Measurements from ENCODE around the gene CAPSL.

CAPSL gene

GRCh38 chr5:35884773-35885172, 53.6 kb downstream of the CAPSL start:
- Histone ChIP-seq H3K4me1 (ENCODE audit: low read length) (peaks cover 4% of the 10 kb centered on the region; the same call in 1 of the 2 replicates), H3K27me3 (ENCODE audit: low read depth, low read length) (no peaks in the 10 kb centered on the region; the same call in 1 of the 2 replicates), H3K27ac (ENCODE audit: low read length) (no peak overlapping the region), H2AFZ (ENCODE audit: low read depth, low read length) (no peak overlapping the region), H3K36me3 (replicated peaks; ENCODE audit: low read depth, low read length) (no peaks in the 10 kb centered on the region), H4K20me1 (ENCODE audit: insufficient read depth, low read length) (no peaks in the 10 kb centered on the region), H3K9ac (ENCODE audit: low read length) (no peak overlapping the region), H3K4me2 (ENCODE audit: low read length) (no peak overlapping the region), H3K79me2 (ENCODE audit: low read length) (no peaks in the 10 kb centered on the region), H3K4me3 (ENCODE audit: low read length) (no peak overlapping the region), H3K9me3 (ENCODE audit: insufficient read depth, low read length) (peaks cover 17% of the 10 kb centered on the region; the same call in 1 of the 2 replicates)
- TF ChIP-seq EZH2phosphoT487 (IDR thresholded peaks at IDR 0.05; ENCODE audit: low read depth), result no peak
- TF ChIP-seq, protein P1, sequence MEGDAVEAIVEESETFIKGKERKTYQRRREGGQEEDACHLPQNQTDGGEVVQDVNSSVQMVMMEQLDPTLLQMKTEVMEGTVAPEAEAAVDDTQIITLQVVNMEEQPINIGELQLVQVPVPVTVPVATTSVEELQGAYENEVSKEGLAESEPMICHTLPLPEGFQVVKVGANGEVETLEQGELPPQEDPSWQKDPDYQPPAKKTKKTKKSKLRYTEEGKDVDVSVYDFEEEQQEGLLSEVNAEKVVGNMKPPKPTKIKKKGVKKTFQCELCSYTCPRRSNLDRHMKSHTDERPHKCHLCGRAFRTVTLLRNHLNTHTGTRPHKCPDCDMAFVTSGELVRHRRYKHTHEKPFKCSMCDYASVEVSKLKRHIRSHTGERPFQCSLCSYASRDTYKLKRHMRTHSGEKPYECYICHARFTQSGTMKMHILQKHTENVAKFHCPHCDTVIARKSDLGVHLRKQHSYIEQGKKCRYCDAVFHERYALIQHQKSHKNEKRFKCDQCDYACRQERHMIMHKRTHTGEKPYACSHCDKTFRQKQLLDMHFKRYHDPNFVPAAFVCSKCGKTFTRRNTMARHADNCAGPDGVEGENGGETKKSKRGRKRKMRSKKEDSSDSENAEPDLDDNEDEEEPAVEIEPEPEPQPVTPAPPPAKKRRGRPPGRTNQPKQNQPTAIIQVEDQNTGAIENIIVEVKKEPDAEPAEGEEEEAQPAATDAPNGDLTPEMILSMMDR (IDR thresholded peaks at IDR 0.05; ENCODE audit: low read depth, low read length), result no peak

DNA sequence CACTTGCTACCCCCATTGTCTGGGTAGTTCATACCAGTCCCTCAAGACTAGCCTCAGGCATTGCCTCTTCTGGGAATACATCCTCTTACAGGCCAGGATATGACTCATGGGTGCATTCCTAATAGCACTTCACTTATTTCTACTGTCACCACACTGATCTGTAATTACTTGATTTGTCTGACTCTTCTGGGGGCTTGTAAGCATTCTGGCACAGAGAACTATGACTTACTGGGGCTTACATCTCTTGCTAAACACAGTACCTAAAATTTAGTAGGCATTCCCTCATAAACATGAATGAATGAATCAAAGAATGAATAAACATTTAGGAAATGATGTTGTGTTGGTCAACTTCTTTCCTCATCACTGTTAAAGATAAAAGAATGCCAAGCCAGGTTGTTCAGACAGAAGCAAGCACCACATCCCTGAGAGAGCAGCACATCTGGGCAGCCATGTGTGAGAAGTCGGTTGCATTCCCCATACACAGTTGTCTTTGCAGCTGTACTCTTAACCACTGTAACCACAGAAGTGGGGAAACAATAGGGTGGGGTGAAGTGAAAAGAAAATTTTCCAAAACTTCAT, 54.1 kb downstream of the CAPSL start:
- TF ChIP-seq, protein P1 (IDR thresholded peaks at IDR 0.05; ENCODE audit: low read depth, low read length), result no peak
- TF ChIP-seq EZH2phosphoT487 (IDR thresholded peaks at IDR 0.05; ENCODE audit: low read depth), result no peak
- Histone ChIP-seq H3K4me2 (ENCODE audit: low read length) (no peak overlapping the region), H3K27ac (ENCODE audit: low read length) (no peak overlapping the region), H3K9me3 (ENCODE audit: insufficient read depth, low read length) (peaks cover 17% of the 10 kb centered on the region; the same call in 1 of the 2 replicates), H4K20me1 (ENCODE audit: insufficient read depth, low read length) (no peaks in the 10 kb centered on the region), H3K36me3 (replicated peaks; ENCODE audit: low read depth, low read length) (no peaks in the 10 kb centered on the region), H3K9ac (ENCODE audit: low read length) (no peak overlapping the region), H3K79me2 (ENCODE audit: low read length) (no peaks in the 10 kb centered on the region), H2AFZ (ENCODE audit: low read depth, low read length) (no peak overlapping the region), H3K4me1 (ENCODE audit: low read length) (peaks cover 4% of the 10 kb centered on the region; the same call in 1 of the 2 replicates), H3K4me3 (ENCODE audit: low read length) (no peak overlapping the region), H3K27me3 (ENCODE audit: low read depth, low read length) (no peaks in the 10 kb centered on the region; the same call in 1 of the 2 replicates)

- Histone ChIP-seq H3K4me2 (ENCODE audit: low read length) (no peak overlapping the region), H3K9me3 (ENCODE audit: insufficient read depth, low read length) (peaks cover 17% of the 10 kb centered on the region; the same call in 1 of the 2 replicates), H3K36me3 (replicated peaks; ENCODE audit: low read depth, low read length) (no peaks in the 10 kb centered on the region), H3K79me2 (ENCODE audit: low read length) (no peaks in the 10 kb centered on the region), H4K20me1 (ENCODE audit: insufficient read depth, low read length) (no peaks in the 10 kb centered on the region), H3K9ac (ENCODE audit: low read length) (no peak overlapping the region), H3K27me3 (ENCODE audit: low read depth, low read length) (no peaks in the 10 kb centered on the region), H3K4me3 (ENCODE audit: low read length) (no peak overlapping the region), H3K4me1 (ENCODE audit: low read length) (peaks cover 4% of the 10 kb centered on the region; the same call in 1 of the 2 replicates), H3K27ac (ENCODE audit: low read length) (no peak overlapping the region), H2AFZ (ENCODE audit: low read depth, low read length) (no peak overlapping the region)
- TF ChIP-seq EZH2phosphoT487 (IDR thresholded peaks at IDR 0.05; ENCODE audit: low read depth), result no peak
- TF ChIP-seq, protein P1 (IDR thresholded peaks at IDR 0.05; ENCODE audit: low read depth, low read length), result no peak
These were observed 56.7 kb downstream of the CAPSL start for GRCh38 chr5:35881758-35882157.

GRCh38 chr5:35880156-35880555, 58.3 kb downstream of the CAPSL start:
- H3K79me2 ChIP-seq (ENCODE audit: low read length), result no peaks in the 10 kb centered on the region
- TF ChIP-seq EZH2phosphoT487 (IDR thresholded peaks at IDR 0.05; ENCODE audit: low read depth), result no peak
- TF ChIP-seq, protein P1 (IDR thresholded peaks at IDR 0.05; ENCODE audit: low read depth, low read length), result no peak
- H3K27ac ChIP-seq (ENCODE audit: low read length), result no peak overlapping the region

More at GRCh38 chr5:35880156-35880555, 58.3 kb downstream of the CAPSL start:
- Histone ChIP-seq H3K9ac (ENCODE audit: low read length) (no peak overlapping the region), H3K4me2 (ENCODE audit: low read length) (no peak overlapping the region), H3K9me3 (ENCODE audit: insufficient read depth, low read length) (peaks cover 16% of the 10 kb centered on the region; the same call in 1 of the 2 replicates), H2AFZ (ENCODE audit: low read depth, low read length) (no peak overlapping the region), H3K27me3 (ENCODE audit: low read depth, low read length) (no peaks in the 10 kb centered on the region), H3K36me3 (replicated peaks; ENCODE audit: low read depth, low read length) (no peaks in the 10 kb centered on the region), H3K4me1 (ENCODE audit: low read length) (peaks cover 4% of the 10 kb centered on the region; the same call in 1 of the 2 replicates), H4K20me1 (ENCODE audit: insufficient read depth, low read length) (no peaks in the 10 kb centered on the region), H3K4me3 (ENCODE audit: low read length) (no peak overlapping the region)

All from OCI-LY3 (cell line).